HG03139 (cell line): ENCODE data around the gene HSD17B2.
"Not testable (repeated sequence)": the region's sequence is repeated elsewhere in the genome, so short reads cannot be mapped to it uniquely, and the experiment has no call there.

Source experiments
- ATAC-seq: cut with Tn5 transposase; IDR thresholded peaks from one replicate; pipeline ENCODE4 v1.9.1; 2021; ENCODE audit not compliant: unreplicated experiment

The HSD17B2 gene

GRCh38 chr16:82118749-82119148 is 83.7 kb downstream of the HSD17B2 start:
- ATAC-seq, result no peak

- ATAC-seq, result no peak
Measured at GRCh38 chr16:82119405-82119804, 84.4 kb downstream of the HSD17B2 start.

GRCh38 chr16:82124651-82125050 is 89.6 kb downstream of the HSD17B2 start:
- ATAC-seq, result no peak

GRCh38 chr16:82129881-82130280 is 94.8 kb downstream of the HSD17B2 start:
- ATAC-seq, result no peak

- no peak for ATAC-seq
Measured at GRCh38 chr16:82133798-82134197, 98.7 kb downstream of the HSD17B2 start.

- no peak for ATAC-seq
Measured at GRCh38 chr16:82134846-82135245, 99.8 kb downstream of the HSD17B2 start.

- ATAC-seq, result no peak
Measured at GRCh38 chr16:82135844-82136243, 100.8 kb downstream of the HSD17B2 start.

- ATAC-seq, result no peak
Measured at GRCh38 chr16:82136956-82137821, 102.1 kb downstream of the HSD17B2 start.

GRCh38 chr16:82137822-82138167 is 102.7 kb downstream of the HSD17B2 start:
- ATAC-seq, result no peak

GRCh38 chr16:82138478-82139285 is 103.6 kb downstream of the HSD17B2 start:
- no peak for ATAC-seq

GRCh38 chr16:82139286-82139571 is 104.2 kb downstream of the HSD17B2 start:
- not testable (repeated sequence) for ATAC-seq

- no peak for ATAC-seq
Measured at GRCh38 chr16:82146556-82146955, 111.5 kb downstream of the HSD17B2 start.

GRCh38 chr16:82146957-82147356 is 111.9 kb downstream of the HSD17B2 start:
- no peak for ATAC-seq

GRCh38 chr16:82147546-82147945 is 112.5 kb downstream of the HSD17B2 start:
- ATAC-seq, result no peak
